ENCODE data around the gene PRR14L.

DNA sequence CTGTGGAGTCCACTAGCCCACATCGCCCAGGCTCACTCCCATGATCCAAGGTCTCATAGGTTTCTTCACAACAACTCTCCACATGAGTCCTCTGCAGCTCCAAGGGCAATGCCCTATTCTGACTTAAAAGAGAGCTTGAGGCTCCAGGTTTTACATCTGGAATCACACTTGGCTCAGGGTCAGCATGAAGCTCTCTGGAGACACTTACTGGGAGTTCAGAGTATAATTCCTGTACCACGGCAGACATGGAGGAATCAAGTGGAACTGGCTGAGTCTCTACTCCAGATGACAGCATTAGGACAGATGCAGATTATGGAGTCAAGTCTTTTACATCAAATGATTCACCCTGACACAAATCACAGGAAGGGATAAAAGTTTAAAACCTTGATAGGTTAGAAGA, 11.4 kb downstream of the PRR14L start:
- TF ChIP-seq, protein P1, sequence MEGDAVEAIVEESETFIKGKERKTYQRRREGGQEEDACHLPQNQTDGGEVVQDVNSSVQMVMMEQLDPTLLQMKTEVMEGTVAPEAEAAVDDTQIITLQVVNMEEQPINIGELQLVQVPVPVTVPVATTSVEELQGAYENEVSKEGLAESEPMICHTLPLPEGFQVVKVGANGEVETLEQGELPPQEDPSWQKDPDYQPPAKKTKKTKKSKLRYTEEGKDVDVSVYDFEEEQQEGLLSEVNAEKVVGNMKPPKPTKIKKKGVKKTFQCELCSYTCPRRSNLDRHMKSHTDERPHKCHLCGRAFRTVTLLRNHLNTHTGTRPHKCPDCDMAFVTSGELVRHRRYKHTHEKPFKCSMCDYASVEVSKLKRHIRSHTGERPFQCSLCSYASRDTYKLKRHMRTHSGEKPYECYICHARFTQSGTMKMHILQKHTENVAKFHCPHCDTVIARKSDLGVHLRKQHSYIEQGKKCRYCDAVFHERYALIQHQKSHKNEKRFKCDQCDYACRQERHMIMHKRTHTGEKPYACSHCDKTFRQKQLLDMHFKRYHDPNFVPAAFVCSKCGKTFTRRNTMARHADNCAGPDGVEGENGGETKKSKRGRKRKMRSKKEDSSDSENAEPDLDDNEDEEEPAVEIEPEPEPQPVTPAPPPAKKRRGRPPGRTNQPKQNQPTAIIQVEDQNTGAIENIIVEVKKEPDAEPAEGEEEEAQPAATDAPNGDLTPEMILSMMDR (IDR thresholded peaks at IDR 0.05): no peak
- TF ChIP-seq POLR2A (IDR thresholded peaks at IDR 0.05; ENCODE audit: low read depth) (no peak), EP300 (IDR thresholded peaks at IDR 0.05) (no peak), POLR2AphosphoS5 (IDR thresholded peaks at IDR 0.05) (no peak)
